GM12878 (cell line): Measurements from ENCODE around the gene EFNB2. TPM values are rescaled to one million over a fixed set of nuclear protein-coding genes. Genes with fewer than 3 reads are reported as not detected.

Experiments
- CHD4 ChIP-seq: fragments of 200-600 bp; sonication (generic); IDR thresholded peaks from 2 replicates; pipeline ENCODE4 v1.6.1; 2016; ENCODE audit warnings: mild to moderate bottlenecking
- CREM ChIP-seq: IDR thresholded peaks from 2 replicates; pipeline ENCODE4 v1.6.1; 2014; ENCODE audit warnings: antibody characterized with exemption, low read depth
- EED ChIP-seq: sonication (generic); IDR thresholded peaks from 2 replicates; pipeline ENCODE4 v1.6.1; 2016; ENCODE audit warnings: antibody characterized with exemption, low read depth
- EP300 ChIP-seq, 2 experiments: fragments of 150-350 bp in 1 of 2; IDR thresholded peaks; 2 replicates each; pipeline ENCODE4 v1.6.1; 2011 to 2012; ENCODE audit warnings: low read depth in 2 of 2, low read length in 2 of 2, borderline replicate concordance in 1 of 2, improper control_type of control experiment in 1 of 2, inconsistent platforms in 1 of 2; ENCODE audit not compliant: control insufficient read depth in 1 of 2
- FOXM1 ChIP-seq: IDR thresholded peaks from 2 replicates; pipeline ENCODE4 v1.6.1; 2012; ENCODE audit warnings: low read depth, mild to moderate bottlenecking, inconsistent platforms, low read length, moderate library complexity
- IKZF2 ChIP-seq, 2 experiments: fragments of 450-650 bp; IDR thresholded peaks; 2 replicates each; pipeline ENCODE4 v1.6.1; 2017; ENCODE audit warnings: mild to moderate bottlenecking in 2 of 2, moderate library complexity in 2 of 2
- JUNB ChIP-seq: IDR thresholded peaks from 2 replicates; pipeline ENCODE4 v1.6.1; 2016; ENCODE audit warnings: antibody characterized with exemption, mild to moderate bottlenecking
- LARP7 ChIP-seq: fragments of 450-650 bp; IDR thresholded peaks from 2 replicates; pipeline ENCODE4 v1.6.1; 2017; ENCODE audit warnings: mild to moderate bottlenecking
- MTA2 ChIP-seq: fragments of 450-650 bp; IDR thresholded peaks from 2 replicates; pipeline ENCODE4 v1.6.1; 2016; ENCODE audit warnings: low read depth, mild to moderate bottlenecking, moderate library complexity
- MTA3 ChIP-seq: IDR thresholded peaks from 2 replicates; pipeline ENCODE4 v1.6.1; 2012; ENCODE audit warnings: low read length, inconsistent platforms, borderline replicate concordance
- NFIC ChIP-seq: IDR thresholded peaks from 2 replicates; pipeline ENCODE4 v1.6.1; 2012; ENCODE audit warnings: low read depth, mild to moderate bottlenecking, inconsistent platforms, low read length, moderate library complexity
- NR2C2 ChIP-seq: IDR thresholded peaks from 2 replicates; pipeline ENCODE4 v1.6.1; 2011; ENCODE audit warnings: borderline replicate concordance, low read depth; ENCODE audit not compliant: control insufficient read depth, insufficient read length
- PAX5 ChIP-seq: IDR thresholded peaks from 2 replicates; pipeline ENCODE4 v1.6.1; 2011; ENCODE audit warnings: low read depth, low read length, borderline replicate concordance
- PKNOX1 ChIP-seq: fragments of 450-650 bp; IDR thresholded peaks from 2 replicates; pipeline ENCODE4 v1.6.1; 2016; ENCODE audit warnings: mild to moderate bottlenecking
- PML ChIP-seq: IDR thresholded peaks from 2 replicates; pipeline ENCODE4 v1.6.1; 2012; ENCODE audit warnings: low read length, inconsistent platforms
- SMC3 ChIP-seq: IDR thresholded peaks from 2 replicates; pipeline ENCODE4 v1.6.1; 2011; ENCODE audit warnings: low read length, improper control_type of control experiment, borderline replicate concordance
- SP1 ChIP-seq: IDR thresholded peaks from one replicate; pipeline ENCODE4 v1.6.1; 2011; ENCODE audit warnings: low read depth, low read length
- TARDBP ChIP-seq: IDR thresholded peaks from 2 replicates; pipeline ENCODE4 v1.6.1; 2016; ENCODE audit warnings: borderline replicate concordance
- TCF12 ChIP-seq: IDR thresholded peaks from 2 replicates; pipeline ENCODE4 v1.6.1; 2011; ENCODE audit warnings: low read depth, mild to moderate bottlenecking, low read length
- TCF7 ChIP-seq: IDR thresholded peaks from 2 replicates; pipeline ENCODE4 v1.6.1; 2014; ENCODE audit warnings: antibody characterized with exemption, borderline replicate concordance
- USF1 ChIP-seq: IDR thresholded peaks from 2 replicates; pipeline ENCODE4 v1.6.1; 2011; ENCODE audit warnings: borderline replicate concordance, low read depth, mild to moderate bottlenecking, moderate library complexity, mixed read lengths, low read length; ENCODE audit not compliant: insufficient read depth; ENCODE audit errors: extremely low read length
- polyA plus RNA-seq, 11 experiments: library from polyadenylated mRNA; depleted of rRNA in 4 of 11; unstranded in 6 of 11; stranded (reverse) in 5 of 11; fragments of >200 nt; fragmentation: Nextera tagmentation in 4 of 11; fragmentation: Illumina TruSeq in 1 of 11; extraction: Ambion mirVana in 4 of 11; extraction: Trizol in 1 of 11; gene quantifications; 1 replicate in 1 of 11; 2 replicates in 10 of 11; pipeline versions ENCODE4 v1.2.1 to v1.2.3, GENCODE V29; 2011 to 2016; ENCODE audit warnings: inconsistent platforms in 2 of 11, missing spikeins in 2 of 11, low read depth in 1 of 11
- total RNA-seq, 4 experiments: library from RNA; depleted of rRNA in 3 of 4; stranded (reverse); fragments of >200 nt in 3 of 4; fragmentation: Illumina TruSeq in 1 of 4; extraction: Trizol in 1 of 4; gene quantifications; 2 replicates each; pipeline versions ENCODE4 v1.2.1 to v1.2.3, GENCODE V29; 2013 to 2021
- TF ChIP-seq, protein P1 (sequence below): fragments of 450-650 bp; IDR thresholded peaks from 2 replicates; pipeline ENCODE4 v1.6.1; 2017; ENCODE audit warnings: low read depth, mild to moderate bottlenecking, moderate library complexity
- TF ChIP-seq, protein P2 (sequence below): fragments of 150-350 bp; IDR thresholded peaks from 2 replicates; pipeline ENCODE4 v1.6.1; 2016; ENCODE audit warnings: low read depth, low read length

EFNB2 gene
- total and polyA plus RNA-seq, 10 of the 15 experiments (the other 5 are each of a cell fraction or from before 2014, with no cell fraction given) = 0.12 to 1.5 (median 0.31) TPM; not detected in 1

DNA sequence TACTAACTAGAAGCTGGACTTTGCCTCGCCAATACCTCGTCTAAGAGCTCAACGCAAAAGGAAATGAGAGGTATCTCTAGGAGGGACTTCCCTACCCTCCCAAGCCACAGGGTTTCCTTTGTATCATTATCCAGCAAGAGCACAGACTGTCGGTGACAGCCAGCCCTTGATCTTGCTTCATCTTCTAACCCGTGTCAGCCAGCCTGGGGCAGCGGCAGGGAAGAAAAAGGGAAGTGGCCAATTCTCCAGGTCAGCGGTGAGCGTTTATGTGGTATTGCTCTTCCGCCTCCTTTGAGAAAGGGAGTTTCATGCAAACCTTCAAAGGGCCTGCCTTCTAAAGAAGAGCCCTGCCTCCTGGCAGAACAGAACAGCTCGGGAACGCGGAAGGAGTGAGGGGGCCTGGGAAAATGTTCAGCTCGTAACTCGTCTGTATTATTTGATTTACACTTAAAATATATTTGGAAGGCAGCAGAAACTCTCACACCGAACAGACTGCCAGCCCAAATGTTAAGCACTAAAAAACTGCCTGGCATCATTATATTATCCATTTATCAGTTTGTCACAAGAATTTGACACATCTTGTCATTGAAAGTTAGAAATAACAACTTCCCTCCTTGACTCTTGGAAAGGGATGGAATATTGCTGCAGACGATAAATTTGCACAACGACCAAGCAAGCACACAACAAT, 41.8 kb downstream of the EFNB2 start (continued):
- TF ChIP-seq PKNOX1 (0 out of 2 replicates have a peak, but pooled peaks have one; percentile 23), EP300 (IDR thresholded peaks at IDR 0.05; ENCODE audit: borderline replicate concordance in 1 of 2, control insufficient read depth in 1 of 2, low read depth in 2 of 2, low read length in 2 of 2) (peak; percentile 48 to 60; a peak in 3 of 4 replicates), TCF12 (0 out of 2 replicates have a peak, but pooled peaks have one; percentile 11), LARP7 (no peak), MTA2 (peak; percentile 69), JUNB (no peak), PML (no peak), USF1 (no peak), NFIC (peak; percentile 53; the same call in 1 of the 2 replicates), MTA3 (no peak), SMC3 (no peak), SP1 (no peak), TARDBP (no peak), EED (peak; percentile 59), PAX5 (peak; percentile 70; the same call in 1 of the 2 replicates), FOXM1 (no peak), NR2C2 (no peak), CHD4 (no peak), IKZF2 (IDR thresholded peaks at IDR 0.05) (peak; percentile 80 to 83), CREM (no peak), TCF7 (peak; percentile 58)
- TF ChIP-seq, protein P1, sequence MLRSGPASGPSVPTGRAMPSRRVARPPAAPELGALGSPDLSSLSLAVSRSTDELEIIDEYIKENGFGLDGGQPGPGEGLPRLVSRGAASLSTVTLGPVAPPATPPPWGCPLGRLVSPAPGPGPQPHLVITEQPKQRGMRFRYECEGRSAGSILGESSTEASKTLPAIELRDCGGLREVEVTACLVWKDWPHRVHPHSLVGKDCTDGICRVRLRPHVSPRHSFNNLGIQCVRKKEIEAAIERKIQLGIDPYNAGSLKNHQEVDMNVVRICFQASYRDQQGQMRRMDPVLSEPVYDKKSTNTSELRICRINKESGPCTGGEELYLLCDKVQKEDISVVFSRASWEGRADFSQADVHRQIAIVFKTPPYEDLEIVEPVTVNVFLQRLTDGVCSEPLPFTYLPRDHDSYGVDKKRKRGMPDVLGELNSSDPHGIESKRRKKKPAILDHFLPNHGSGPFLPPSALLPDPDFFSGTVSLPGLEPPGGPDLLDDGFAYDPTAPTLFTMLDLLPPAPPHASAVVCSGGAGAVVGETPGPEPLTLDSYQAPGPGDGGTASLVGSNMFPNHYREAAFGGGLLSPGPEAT = peak; percentile 74
- TF ChIP-seq, protein P2, sequence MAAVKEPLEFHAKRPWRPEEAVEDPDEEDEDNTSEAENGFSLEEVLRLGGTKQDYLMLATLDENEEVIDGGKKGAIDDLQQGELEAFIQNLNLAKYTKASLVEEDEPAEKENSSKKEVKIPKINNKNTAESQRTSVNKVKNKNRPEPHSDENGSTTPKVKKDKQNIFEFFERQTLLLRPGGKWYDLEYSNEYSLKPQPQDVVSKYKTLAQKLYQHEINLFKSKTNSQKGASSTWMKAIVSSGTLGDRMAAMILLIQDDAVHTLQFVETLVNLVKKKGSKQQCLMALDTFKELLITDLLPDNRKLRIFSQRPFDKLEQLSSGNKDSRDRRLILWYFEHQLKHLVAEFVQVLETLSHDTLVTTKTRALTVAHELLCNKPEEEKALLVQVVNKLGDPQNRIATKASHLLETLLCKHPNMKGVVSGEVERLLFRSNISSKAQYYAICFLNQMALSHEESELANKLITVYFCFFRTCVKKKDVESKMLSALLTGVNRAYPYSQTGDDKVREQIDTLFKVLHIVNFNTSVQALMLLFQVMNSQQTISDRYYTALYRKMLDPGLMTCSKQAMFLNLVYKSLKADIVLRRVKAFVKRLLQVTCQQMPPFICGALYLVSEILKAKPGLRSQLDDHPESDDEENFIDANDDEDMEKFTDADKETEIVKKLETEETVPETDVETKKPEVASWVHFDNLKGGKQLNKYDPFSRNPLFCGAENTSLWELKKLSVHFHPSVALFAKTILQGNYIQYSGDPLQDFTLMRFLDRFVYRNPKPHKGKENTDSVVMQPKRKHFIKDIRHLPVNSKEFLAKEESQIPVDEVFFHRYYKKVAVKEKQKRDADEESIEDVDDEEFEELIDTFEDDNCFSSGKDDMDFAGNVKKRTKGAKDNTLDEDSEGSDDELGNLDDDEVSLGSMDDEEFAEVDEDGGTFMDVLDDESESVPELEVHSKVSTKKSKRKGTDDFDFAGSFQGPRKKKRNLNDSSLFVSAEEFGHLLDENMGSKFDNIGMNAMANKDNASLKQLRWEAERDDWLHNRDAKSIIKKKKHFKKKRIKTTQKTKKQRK = no peak
